HepG2 (cell line): ENCODE data around the gene BPIFB2. TPM values are rescaled to one million over a fixed set of nuclear protein-coding genes. Genes with fewer than 3 reads are reported as not detected.

Experiments
- DMAP1 ChIP-seq: IDR thresholded peaks from 2 replicates; pipeline ENCODE4 v1.6.1; 2016
- HNF4A ChIP-seq: sonication (generic); formaldehyde crosslinking; IDR thresholded peaks from 2 replicates; pipeline ENCODE4 v1.4.0; 2020; ENCODE audit warnings: missing genetic modification reagents
- KLF12 ChIP-seq: sonication (generic); formaldehyde crosslinking; IDR thresholded peaks from 2 replicates; pipeline ENCODE4 v1.4.0; 2020; ENCODE audit warnings: missing genetic modification reagents, borderline replicate concordance
- NAIF1 ChIP-seq: sonication (generic); formaldehyde crosslinking; IDR thresholded peaks from 2 replicates; pipeline ENCODE4 v1.5.0; 2020; ENCODE audit warnings: mild to moderate bottlenecking, missing genetic modification reagents, borderline replicate concordance
- SKI ChIP-seq: fragments of 450-650 bp; IDR thresholded peaks from one replicate; pipeline ENCODE4 v1.6.1; 2018; ENCODE audit warnings: mild to moderate bottlenecking; ENCODE audit not compliant: partially characterized antibody
- SOX6 ChIP-seq, 2 experiments: fragments of 450-650 bp in 1 of 2; sonication (generic) in 1 of 2; formaldehyde crosslinking in 1 of 2; IDR thresholded peaks; 2 replicates each; pipeline versions ENCODE4 v1.4.0 to v1.6.1; 2017 to 2020; ENCODE audit warnings: antibody characterized with exemption in 1 of 2, mild to moderate bottlenecking in 1 of 2, missing genetic modification reagents in 1 of 2
- ZC3H4 ChIP-seq: sonication (generic); formaldehyde crosslinking; IDR thresholded peaks from 2 replicates; pipeline ENCODE4 v1.4.0; 2020; ENCODE audit warnings: missing genetic modification reagents, borderline replicate concordance
- ZMYM3 ChIP-seq: sonication (generic); formaldehyde crosslinking; IDR thresholded peaks from 2 replicates; pipeline ENCODE4 v1.5.1; 2020; ENCODE audit warnings: mild to moderate bottlenecking, missing genetic modification reagents
- ZNF136 ChIP-seq: sonication (generic); formaldehyde crosslinking; IDR thresholded peaks from 2 replicates; pipeline ENCODE4 v1.8.1; 2022; ENCODE audit warnings: low read depth, mild to moderate bottlenecking, moderate library complexity, missing genetic modification reagents
- ZNF20 ChIP-seq: sonication (generic); formaldehyde crosslinking; IDR thresholded peaks from 2 replicates; pipeline ENCODE4 v1.4.0; 2020; ENCODE audit warnings: mild to moderate bottlenecking, moderate library complexity, missing genetic modification reagents
- ZNF614 ChIP-seq: IDR thresholded peaks from 2 replicates; pipeline ENCODE4 v1.6.1; 2018; ENCODE audit warnings: missing biosample characterization, missing genetic modification reagents, inconsistent platforms, borderline replicate concordance
- polyA plus RNA-seq, 8 experiments: library from polyadenylated mRNA; depleted of rRNA in 3 of 8; stranded (reverse) in 7 of 8; unstranded in 1 of 8; fragments of >200 nt; fragmentation: Illumina TruSeq in 4 of 8; extraction: Trizol in 4 of 8; gene quantifications; 2 replicates each; pipeline versions ENCODE4 v1.2.1 to v1.2.3, GENCODE V29; 2011 to 2016; ENCODE audit warnings: low read depth in 4 of 8, missing spikeins in 1 of 8, mixed read lengths in 1 of 8; ENCODE audit not compliant: insufficient read depth in 1 of 8
- total RNA-seq, 5 experiments: library from RNA; depleted of rRNA; stranded (reverse); fragments of >200 nt; fragmentation: Illumina TruSeq; extraction: Trizol; gene quantifications; 2 replicates each; pipeline ENCODE4 v1.2.3, GENCODE V29; 2016; ENCODE audit warnings: low read depth in 1 of 5
- TF ChIP-seq, protein P1 (sequence below): sonication (generic); formaldehyde crosslinking; IDR thresholded peaks from 2 replicates; pipeline ENCODE4 v1.4.0; 2020; ENCODE audit warnings: mild to moderate bottlenecking, missing genetic modification reagents
- TF ChIP-seq, protein P2 (sequence below): sonication (generic); formaldehyde crosslinking; IDR thresholded peaks from 2 replicates; pipeline ENCODE4 v1.9.0; 2022; ENCODE audit warnings: missing genetic modification reagents, mild to moderate bottlenecking, borderline replicate concordance
- TF ChIP-seq, protein P3 (sequence below): sonication (generic); formaldehyde crosslinking; IDR thresholded peaks from 2 replicates; pipeline ENCODE4 v1.4.0; 2020; ENCODE audit warnings: low read depth, mild to moderate bottlenecking, missing genetic modification reagents
- TF ChIP-seq, protein P4 (sequence below): sonication (generic); formaldehyde crosslinking; IDR thresholded peaks from 2 replicates; pipeline ENCODE4 v1.4.0; 2020; ENCODE audit warnings: missing genetic modification reagents, borderline replicate concordance
- TF ChIP-seq, protein P5 (sequence below): sonication (generic); formaldehyde crosslinking; IDR thresholded peaks from 2 replicates; pipeline ENCODE4 v1.5.0; 2020; ENCODE audit warnings: missing genetic modification reagents
- TF ChIP-seq, protein P6 (sequence below): IDR thresholded peaks from 2 replicates; pipeline ENCODE4 v1.6.1; 2016
- TF ChIP-seq, protein P7 (sequence below): sonication (generic); formaldehyde crosslinking; IDR thresholded peaks from 2 replicates; pipeline ENCODE4 v1.5.0; 2020; ENCODE audit warnings: mild to moderate bottlenecking, missing genetic modification reagents

The BPIFB2 gene
- total and polyA plus RNA-seq, 2 of the 13 experiments (the other 11 are each of a cell fraction or from before 2014, with no cell fraction given) = 54.5 to 902 TPM

DNA sequence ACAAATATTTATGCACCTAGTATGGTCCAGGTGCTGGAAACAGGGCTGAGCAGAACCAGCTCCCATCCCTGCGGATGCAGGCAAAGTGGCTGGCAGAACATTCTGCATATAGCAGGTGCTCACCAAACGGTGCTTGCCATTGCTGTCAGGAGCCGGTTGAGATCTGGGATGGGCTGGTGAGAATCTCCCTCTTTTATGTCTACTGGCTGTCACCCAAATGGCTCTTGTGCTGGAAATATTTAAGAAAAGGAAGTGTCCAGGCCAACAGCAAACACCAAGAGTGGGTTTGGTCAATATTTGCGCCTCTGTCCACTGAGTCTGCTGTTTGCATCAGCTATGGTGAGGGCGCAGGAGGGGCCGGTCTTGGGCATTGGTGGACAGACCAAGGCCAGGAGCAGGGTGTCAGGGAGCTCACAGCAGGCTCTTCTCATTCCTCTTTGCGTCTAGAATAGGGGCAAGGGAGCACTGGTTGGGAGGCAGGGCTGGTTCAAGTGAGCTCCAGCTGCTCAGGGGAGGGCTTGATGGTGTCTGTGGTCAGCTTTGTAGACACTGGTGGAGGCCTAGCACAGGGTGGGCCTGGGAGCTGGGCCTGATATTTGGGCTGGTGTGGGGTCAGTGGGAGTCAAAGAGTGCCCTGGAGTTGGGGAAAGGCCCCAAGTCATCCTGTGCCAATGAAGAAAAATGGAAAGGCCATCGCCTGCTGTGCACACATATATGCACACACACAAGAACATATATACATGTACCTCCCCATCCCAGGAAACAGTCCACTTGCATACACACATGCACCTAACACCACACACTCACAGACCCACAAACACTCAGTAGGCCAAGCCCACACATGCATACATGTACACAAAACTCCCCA is 1.4 kb upstream of the BPIFB2 start (continued):
- TF ChIP-seq, protein P1, sequence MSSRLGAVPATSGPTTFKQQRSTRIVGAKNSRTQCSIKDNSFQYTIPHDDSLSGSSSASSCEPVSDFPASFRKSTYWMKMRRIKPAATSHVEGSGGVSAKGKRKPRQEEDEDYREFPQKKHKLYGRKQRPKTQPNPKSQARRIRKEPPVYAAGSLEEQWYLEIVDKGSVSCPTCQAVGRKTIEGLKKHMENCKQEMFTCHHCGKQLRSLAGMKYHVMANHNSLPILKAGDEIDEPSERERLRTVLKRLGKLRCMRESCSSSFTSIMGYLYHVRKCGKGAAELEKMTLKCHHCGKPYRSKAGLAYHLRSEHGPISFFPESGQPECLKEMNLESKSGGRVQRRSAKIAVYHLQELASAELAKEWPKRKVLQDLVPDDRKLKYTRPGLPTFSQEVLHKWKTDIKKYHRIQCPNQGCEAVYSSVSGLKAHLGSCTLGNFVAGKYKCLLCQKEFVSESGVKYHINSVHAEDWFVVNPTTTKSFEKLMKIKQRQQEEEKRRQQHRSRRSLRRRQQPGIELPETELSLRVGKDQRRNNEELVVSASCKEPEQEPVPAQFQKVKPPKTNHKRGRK (CRISPR knock-in tag) = no peak
- TF ChIP-seq ZNF614 = peak; percentile 97
- TF ChIP-seq, protein P2, sequence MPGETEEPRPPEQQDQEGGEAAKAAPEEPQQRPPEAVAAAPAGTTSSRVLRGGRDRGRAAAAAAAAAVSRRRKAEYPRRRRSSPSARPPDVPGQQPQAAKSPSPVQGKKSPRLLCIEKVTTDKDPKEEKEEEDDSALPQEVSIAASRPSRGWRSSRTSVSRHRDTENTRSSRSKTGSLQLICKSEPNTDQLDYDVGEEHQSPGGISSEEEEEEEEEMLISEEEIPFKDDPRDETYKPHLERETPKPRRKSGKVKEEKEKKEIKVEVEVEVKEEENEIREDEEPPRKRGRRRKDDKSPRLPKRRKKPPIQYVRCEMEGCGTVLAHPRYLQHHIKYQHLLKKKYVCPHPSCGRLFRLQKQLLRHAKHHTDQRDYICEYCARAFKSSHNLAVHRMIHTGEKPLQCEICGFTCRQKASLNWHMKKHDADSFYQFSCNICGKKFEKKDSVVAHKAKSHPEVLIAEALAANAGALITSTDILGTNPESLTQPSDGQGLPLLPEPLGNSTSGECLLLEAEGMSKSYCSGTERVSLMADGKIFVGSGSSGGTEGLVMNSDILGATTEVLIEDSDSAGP (CRISPR knock-in tag) = peak; percentile 84
- TF ChIP-seq, protein P3, sequence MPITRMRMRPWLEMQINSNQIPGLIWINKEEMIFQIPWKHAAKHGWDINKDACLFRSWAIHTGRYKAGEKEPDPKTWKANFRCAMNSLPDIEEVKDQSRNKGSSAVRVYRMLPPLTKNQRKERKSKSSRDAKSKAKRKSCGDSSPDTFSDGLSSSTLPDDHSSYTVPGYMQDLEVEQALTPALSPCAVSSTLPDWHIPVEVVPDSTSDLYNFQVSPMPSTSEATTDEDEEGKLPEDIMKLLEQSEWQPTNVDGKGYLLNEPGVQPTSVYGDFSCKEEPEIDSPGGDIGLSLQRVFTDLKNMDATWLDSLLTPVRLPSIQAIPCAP (CRISPR knock-in tag) = peak; percentile 75; the same call in 1 of the 2 replicates
- TF ChIP-seq, protein P4, sequence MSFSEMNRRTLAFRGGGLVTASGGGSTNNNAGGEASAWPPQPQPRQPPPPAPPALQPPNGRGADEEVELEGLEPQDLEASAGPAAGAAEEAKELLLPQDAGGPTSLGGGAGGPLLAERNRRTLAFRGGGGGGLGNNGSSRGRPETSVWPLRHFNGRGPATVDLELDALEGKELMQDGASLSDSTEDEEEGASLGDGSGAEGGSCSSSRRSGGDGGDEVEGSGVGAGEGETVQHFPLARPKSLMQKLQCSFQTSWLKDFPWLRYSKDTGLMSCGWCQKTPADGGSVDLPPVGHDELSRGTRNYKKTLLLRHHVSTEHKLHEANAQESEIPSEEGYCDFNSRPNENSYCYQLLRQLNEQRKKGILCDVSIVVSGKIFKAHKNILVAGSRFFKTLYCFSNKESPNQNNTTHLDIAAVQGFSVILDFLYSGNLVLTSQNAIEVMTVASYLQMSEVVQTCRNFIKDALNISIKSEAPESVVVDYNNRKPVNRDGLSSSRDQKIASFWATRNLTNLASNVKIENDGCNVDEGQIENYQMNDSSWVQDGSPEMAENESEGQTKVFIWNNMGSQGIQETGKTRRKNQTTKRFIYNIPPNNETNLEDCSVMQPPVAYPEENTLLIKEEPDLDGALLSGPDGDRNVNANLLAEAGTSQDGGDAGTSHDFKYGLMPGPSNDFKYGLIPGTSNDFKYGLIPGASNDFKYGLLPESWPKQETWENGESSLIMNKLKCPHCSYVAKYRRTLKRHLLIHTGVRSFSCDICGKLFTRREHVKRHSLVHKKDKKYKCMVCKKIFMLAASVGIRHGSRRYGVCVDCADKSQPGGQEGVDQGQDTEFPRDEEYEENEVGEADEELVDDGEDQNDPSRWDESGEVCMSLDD (CRISPR knock-in tag) = no peak
- peak; percentile 85 for TF ChIP-seq HNF4A (CRISPR knock-in tag)
- TF ChIP-seq DMAP1 = peak; percentile 79
- TF ChIP-seq SKI = peak; percentile 90
- TF ChIP-seq KLF12 (CRISPR knock-in tag) = no peak
- peak; percentile 98 for TF ChIP-seq ZMYM3 (CRISPR knock-in tag)
- TF ChIP-seq, protein P5, sequence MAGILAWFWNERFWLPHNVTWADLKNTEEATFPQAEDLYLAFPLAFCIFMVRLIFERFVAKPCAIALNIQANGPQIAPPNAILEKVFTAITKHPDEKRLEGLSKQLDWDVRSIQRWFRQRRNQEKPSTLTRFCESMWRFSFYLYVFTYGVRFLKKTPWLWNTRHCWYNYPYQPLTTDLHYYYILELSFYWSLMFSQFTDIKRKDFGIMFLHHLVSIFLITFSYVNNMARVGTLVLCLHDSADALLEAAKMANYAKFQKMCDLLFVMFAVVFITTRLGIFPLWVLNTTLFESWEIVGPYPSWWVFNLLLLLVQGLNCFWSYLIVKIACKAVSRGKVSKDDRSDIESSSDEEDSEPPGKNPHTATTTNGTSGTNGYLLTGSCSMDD (CRISPR knock-in tag) = 0 out of 2 replicates have a peak, but pooled peaks have one; percentile 52
- TF ChIP-seq, protein P6, sequence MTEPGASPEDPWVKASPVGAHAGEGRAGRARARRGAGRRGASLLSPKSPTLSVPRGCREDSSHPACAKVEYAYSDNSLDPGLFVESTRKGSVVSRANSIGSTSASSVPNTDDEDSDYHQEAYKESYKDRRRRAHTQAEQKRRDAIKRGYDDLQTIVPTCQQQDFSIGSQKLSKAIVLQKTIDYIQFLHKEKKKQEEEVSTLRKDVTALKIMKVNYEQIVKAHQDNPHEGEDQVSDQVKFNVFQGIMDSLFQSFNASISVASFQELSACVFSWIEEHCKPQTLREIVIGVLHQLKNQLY (CRISPR knock-in tag) = peak; percentile 92
- TF ChIP-seq ZNF136 (CRISPR knock-in tag) = peak; percentile 96; the same call in 1 of the 2 replicates
- TF ChIP-seq ZNF20 (CRISPR knock-in tag) = no peak
- TF ChIP-seq ZC3H4 = no peak
- no peak for TF ChIP-seq NAIF1 (CRISPR knock-in tag)
- TF ChIP-seq SOX6 (IDR thresholded peaks at IDR 0.05) = no peak
- peak; percentile 92 for TF ChIP-seq SOX6 (CRISPR knock-in tag; IDR thresholded peaks at IDR 0.05)
- TF ChIP-seq, protein P7, sequence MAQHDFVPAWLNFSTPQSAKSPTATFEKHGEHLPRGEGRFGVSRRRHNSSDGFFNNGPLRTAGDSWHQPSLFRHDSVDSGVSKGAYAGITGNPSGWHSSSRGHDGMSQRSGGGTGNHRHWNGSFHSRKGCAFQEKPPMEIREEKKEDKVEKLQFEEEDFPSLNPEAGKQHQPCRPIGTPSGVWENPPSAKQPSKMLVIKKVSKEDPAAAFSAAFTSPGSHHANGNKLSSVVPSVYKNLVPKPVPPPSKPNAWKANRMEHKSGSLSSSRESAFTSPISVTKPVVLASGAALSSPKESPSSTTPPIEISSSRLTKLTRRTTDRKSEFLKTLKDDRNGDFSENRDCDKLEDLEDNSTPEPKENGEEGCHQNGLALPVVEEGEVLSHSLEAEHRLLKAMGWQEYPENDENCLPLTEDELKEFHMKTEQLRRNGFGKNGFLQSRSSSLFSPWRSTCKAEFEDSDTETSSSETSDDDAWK (CRISPR knock-in tag) = no peak
